HG02852 (cell line): ENCODE data around the gene TNS4.

ENCODE experiments used
- ATAC-seq: cut with Tn5 transposase; IDR thresholded peaks from one replicate; pipeline ENCODE4 v1.9.1; 2021; ENCODE audit warnings: mild to moderate bottlenecking, moderate library complexity; ENCODE audit not compliant: unreplicated experiment

TNS4 gene

GRCh38 chr17:40535924-40536294, 34.5 kb upstream of the TNS4 start:
- ATAC-seq = no peak

- ATAC-seq = no peak
These were observed 34.0 kb upstream of the TNS4 start for GRCh38 chr17:40535438-40535837.

- ATAC-seq = no peak
These were observed 33.2 kb upstream of the TNS4 start for GRCh38 chr17:40534371-40535189.

- no peak for ATAC-seq
These were observed 32.5 kb upstream of the TNS4 start for GRCh38 chr17:40533896-40534295.

GRCh38 chr17:40532520-40533253, 31.3 kb upstream of the TNS4 start:
- ATAC-seq = no peak

- ATAC-seq = no peak
These were observed 29.9 kb upstream of the TNS4 start for GRCh38 chr17:40531051-40531991.

GRCh38 chr17:40530531-40530994, 29.1 kb upstream of the TNS4 start:
- no peak for ATAC-seq

- no peak for ATAC-seq
These were observed 28.6 kb upstream of the TNS4 start for GRCh38 chr17:40529991-40530390.

- no peak for ATAC-seq
These were observed 27.4 kb upstream of the TNS4 start for GRCh38 chr17:40528692-40529417.

DNA sequence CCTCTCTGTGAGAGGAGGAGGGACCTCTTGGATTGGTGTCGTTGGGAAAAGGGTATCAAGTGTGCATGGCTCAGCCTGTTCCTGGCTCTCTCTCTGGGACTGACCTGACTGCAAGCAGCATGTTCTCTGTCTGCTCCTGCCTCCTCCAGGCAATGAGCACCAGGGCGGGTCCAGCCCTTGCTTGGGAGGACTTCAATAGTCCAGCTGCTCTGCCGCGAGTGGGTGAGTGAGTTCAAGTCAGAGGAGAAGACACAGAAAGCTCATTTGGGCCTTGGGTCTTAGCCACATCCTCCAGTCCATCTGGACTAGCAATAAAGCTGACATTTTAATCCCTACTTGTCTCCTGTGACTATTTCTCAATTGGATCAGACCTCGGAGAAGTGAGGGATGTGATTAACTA, 25.2 kb upstream of the TNS4 start:
- ATAC-seq = no peak

DNA sequence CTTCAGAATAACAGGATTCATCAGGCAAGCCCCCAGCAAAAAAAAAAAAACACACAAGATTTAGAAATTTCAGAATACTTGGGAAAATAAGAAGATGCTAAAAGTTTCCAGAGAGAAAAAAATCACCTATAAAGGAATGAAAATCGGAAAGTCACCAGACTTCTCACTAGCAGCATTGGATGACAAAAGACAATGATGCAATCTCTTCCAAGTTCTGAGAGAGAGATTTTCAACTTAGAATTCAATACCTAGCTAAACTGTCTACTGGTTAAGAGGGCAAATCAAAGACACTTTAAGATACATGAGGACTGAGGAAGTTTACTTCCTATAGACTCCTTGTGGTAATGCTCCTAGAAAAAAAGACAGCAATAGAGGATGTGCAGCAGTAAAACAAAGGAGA, 23.9 kb upstream of the TNS4 start:
- ATAC-seq = no peak

DNA sequence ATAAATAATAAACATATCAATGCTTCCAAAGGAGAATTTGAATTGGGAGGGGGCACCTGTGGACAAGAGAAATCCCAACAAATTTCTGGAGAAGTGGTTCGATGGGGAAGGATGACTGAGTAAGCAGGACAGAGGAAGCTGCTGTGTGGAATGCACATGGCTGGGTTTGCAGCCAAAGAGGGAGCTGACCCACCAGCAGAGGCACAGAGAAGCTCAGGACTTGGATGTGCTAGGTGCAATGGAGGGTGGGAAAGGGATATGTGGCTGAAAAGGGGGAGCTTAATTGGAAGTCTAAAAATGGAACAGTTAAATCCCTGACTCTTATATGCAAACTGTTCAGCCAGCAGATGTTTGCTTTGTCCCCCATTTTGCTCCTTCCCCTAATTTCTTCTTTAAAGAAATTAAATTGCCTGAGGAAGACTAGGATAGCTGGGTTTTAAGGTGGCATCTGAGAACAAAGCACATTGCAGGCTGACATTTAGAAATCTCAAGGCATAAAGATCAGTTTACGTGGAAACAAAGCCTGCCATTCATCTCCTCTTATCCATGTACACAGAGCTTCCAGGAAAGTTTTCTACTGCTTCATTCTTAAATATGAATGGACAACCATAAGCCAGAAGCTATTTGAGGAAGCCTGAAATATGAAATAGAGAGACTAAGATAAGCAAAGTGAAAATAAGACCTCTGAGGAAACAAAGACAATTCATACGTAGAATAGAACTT, 23.0 kb upstream of the TNS4 start:
- ATAC-seq = no peak

DNA sequence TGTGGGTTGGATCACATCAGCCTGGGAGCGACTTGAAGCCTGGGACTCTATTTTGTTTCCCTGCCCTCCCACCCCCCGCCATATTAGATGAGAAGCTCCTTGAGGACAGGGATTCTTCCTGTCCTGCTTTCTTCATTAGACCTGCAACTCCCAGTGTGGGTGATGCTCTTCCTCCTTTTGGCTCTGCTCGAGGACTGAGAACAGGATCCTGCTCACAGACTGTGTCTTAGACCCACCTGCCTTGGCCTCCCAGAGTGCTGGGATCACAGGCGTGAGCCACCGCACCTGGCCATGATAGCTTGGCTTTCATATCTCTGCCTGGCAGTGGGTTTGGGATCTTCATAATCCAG, 21.5 kb upstream of the TNS4 start:
- no peak for ATAC-seq

- ATAC-seq = no peak
These were observed 21.0 kb upstream of the TNS4 start for GRCh38 chr17:40522250-40522960.

- ATAC-seq = no peak
These were observed 19.6 kb upstream of the TNS4 start for GRCh38 chr17:40520991-40521453.

DNA sequence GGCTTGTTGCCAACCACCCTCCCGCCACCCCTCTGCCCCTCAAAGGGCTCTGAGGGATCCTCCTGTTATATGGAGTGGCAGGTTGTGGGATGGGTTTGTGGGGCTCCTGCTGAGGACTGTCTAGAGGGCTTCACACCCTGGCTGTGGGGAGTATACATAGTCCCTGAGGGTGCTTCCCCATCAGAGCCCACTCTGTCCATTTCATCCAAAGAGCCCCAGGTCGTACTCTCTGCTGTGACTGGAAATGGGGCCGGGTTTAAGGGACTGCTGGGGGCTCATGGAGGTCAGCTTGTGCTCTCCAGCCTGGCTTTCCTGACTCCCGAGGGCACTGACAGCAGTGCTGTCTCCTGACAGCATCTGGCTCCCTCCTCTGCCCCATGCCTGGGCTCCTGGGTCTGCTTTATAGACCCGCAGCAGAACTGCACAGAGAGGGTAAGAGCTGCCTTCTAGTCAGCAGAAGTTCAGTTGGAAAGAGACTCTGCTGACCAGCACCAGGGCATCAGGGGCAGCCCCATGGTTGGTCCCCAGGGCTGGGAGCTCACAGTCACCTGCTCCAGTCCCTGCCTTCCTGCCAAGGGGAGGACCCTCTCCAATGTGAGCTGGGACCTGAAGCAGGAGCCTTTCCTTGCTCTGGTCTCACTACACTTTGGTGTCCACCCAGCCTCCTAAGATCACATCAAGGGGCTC, 17.8 kb upstream of the TNS4 start:
- no peak for ATAC-seq

DNA sequence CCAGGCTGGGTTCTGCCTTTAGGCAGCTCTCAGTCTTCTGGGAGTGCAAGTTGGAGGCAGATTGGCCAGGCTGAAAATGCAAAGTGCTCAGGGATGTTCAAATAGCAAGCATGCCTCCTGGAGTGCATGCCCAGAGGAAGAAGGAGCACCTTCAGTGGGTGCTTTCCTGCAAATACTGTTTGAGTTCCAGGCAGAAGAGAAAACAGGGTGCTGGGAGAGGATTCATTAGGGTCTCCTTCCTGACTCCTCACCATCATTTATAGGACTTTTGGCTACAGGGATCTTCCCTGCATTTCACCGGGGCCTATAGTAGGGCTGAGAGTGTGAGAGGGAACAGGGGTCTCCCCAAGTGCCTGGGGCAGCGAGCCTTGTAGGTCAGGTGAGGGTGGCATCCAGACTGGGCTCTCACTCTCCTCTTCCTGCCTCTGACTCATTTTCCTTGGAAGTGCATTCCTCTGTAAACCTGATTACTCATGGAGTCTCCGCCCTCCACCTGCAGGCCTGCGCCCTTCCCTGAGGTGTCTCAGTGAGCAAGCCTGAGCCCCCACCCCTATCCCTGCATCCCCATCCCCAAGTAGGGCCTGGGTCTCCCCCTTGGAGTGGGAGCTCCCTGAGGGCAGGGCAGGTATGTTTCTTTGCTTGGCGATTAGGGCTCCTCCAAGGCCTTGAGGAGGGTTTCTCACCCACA, 17.1 kb upstream of the TNS4 start:
- ATAC-seq = no peak

DNA sequence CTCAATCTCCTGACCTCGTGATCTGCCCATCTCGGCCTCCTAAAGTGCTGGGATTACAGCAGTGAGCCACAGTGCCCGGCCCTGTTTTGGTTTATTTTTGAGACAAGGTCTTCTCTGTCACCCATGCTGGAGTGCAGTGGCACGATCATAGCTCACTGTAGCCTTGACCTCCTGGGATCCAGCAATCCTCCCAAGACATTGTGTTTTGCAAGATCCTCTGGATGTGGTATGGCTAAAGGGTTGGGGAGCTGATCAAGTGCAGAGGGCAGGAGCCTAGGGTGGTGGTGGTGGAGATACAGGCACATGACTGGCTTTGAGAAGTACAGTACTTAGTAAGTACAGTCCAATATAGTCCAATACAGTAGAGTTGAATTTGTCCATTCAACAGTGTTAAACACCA, 16.6 kb upstream of the TNS4 start:
- no peak for ATAC-seq
